NCI-H226 (cell line): ENCODE measurements around the gene PRSS8.

ENCODE experiments used
- DNase-seq: peaks from one replicate; pipeline ENCODE4 v3.0.0-alpha.2; 2015

The PRSS8 gene

DNA sequence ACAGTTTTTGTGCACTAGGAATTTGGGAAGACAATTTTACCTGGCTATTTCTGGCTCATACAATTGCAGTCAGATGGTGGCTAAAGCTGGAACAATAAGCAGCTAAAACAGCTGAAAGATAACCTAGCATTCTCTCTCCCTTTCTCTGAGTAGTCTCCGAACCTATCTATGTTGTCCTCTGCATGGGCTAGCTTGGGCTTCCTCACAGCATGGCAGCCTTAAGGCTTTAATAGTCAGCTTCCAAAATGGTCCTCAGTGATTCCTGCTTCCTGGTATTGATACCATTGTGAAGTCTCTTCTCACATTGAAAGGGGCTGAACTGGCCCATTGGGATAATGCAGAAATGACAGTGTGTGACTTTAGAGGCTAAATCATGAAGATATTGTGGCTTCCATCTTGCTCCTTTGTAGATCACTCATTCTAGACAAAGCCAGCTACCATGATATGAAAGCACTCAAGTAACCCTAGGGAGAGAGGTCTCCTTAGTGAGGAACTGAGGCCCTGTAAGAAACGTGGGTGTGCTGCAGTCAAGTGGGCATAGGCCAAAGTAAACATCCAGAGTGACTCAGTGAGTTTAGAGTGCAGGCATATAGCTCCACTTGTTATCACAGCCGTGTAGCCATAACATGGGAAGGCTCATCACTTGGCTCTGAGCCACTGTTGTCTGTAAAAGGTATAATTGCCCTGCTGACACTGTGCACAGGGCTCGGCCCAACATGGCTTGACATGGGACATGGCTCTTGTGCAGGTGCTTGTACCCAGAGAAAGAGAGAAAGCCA lies 35.5 kb downstream of the PRSS8 start:
- DNase-seq, result peak; percentile 16

GRCh38 chr16:31094424-31095120 lies 41.0 kb downstream of the PRSS8 start, which contains the start of gene VKORC1:
Gene VKORC1, minus strand, starts transcription at chr16:31094797. Its CDS starts 68 bp downstream, at chr16:31094729.
- peak; percentile 100 for DNase-seq

GRCh38 chr16:31094088-31094423 lies 41.5 kb downstream of the PRSS8 start:
- DNase-seq, result no peak

DNA sequence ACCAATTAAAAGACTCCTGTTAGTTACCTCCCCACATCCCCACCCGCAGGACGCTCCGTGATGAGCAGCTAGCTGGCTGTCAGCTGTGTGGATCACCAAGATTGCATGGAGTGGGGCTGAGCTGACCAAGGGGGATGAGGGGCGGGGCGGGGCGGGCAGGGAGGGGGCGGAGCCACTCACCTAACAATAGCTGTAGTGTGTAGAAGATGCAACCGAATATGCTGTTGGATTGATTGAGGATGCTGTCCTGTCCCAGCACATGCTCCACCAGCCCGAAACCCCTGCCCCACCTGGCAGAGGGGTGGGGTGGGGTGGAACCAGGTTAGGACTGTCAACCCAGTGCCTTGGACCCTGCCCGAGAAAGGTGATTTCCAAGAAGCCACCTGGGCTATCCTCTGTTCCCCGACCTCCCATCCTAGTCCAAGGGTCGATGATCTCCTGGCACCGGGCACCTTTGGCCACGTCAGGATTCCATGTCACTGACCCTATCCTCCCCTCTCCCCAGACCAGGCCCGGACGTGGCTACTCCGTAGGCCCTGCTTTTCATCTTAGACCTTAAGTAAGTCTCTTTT lies 42.3 kb downstream of the PRSS8 start:
- DNase-seq, result peak; percentile 47

DNA sequence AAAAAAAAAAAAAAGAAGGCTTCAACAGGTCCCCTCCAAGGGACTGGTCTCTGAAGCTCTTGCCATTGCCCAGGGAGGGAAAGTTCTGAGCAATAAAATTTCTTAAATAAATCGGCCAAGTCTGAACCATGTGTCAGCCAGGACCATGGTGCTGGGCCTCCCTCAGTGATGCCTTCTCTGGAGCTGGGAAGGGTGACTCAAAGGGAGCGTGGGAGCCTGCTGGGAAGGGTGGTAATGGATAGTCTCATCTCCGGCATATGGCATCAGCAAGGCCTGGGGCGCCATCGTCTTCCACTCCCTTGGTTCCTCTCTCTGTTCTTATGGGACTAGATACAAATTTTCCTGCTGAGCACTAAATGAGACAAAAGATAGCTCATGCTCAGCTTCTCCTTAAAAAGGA lies 43.2 kb downstream of the PRSS8 start:
- DNase-seq, result no peak

DNA sequence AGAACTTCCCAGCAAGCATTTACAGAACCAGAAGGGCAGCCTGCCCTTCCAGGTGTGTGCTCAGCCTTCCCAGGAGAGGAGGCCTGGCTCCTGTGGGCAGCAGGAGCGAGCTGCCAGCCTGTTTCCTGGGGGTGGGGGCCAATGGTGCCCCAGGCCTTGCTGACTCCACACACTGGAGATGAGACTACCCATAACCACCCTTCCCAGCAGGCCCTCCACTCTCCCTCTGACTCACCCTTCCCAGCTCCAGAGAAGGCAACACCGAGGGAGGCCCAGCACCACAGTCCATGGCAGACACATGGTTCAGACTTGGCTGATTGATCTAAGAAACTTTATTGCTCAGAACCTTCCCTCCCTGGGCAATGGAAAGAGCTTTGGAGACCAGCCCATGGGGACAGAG lies 45.0 kb downstream of the PRSS8 start:
- DNase-seq, result peak; percentile 65

DNA sequence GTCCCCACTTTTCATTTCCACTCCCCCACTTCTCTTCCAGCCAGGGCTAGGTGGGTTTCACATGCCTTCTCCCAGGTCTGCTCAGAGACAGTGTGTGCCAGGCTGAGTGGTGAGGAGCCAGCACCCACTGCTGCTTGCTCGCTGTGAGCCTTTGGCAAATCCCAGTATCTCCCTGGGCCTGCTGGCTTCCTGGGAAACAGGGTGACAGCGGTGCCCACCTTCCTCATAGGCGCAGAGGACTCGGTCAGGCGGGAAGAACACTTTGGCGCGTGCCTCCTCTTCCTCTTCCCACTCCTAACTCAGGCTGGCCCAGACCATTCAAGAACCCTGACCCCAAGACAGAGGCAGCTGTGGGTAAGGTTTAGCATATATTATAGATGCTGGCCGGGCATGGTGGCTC lies 46.3 kb downstream of the PRSS8 start:
- no peak for DNase-seq

- DNase-seq, result no peak
These were observed 46.9 kb downstream of the PRSS8 start, which contains the start of gene PRSS53 for GRCh38 chr16:31088459-31089183. Gene PRSS53, minus strand, starts transcription at chr16:31088943. Its CDS starts 134 bp downstream, at chr16:31088809.

DNA sequence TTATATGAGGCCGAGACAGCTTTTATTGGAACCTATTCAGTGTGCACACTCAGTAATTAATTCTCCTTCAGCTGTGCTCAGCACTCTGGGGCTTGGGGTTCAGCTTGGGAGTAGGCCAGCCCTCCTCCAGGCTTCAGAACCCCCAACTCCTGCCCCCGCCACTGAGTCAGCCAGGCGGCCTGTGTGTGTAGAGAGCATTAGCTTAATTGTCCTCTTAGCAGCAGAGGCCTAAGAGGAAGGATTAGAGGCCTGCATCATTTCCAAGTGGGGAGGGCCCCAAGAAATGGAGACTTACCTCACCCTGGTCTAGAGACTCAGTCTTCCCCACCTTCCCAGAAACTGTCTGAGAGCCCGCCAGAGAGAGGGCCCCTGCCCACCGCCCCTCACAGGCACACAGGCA lies 47.6 kb downstream of the PRSS8 start:
- no peak for DNase-seq

DNA sequence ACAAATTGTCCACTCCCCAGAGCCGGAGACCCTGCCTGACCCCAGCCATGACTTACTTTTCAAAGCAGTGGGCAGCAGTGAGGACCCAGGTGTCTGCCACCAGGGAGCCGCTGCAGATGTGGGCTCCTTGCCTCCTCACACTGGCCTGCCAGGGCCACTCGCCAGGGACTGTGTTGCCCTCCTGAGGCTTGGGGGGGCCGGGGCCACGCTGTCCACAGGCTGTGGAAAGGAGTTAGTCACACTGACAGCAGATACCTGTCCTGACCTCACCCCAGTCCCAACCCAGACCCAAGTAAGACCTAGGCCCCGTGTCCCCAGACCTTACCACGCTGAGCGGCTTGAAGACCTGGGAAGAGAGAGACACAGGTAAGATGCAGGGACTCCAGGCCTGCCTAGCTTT lies 48.0 kb downstream of the PRSS8 start:
- no peak for DNase-seq

GRCh38 chr16:31086629-31086906 lies 49.0 kb downstream of the PRSS8 start:
- DNase-seq, result no peak

- no peak for DNase-seq
These were observed 49.5 kb downstream of the PRSS8 start for GRCh38 chr16:31085873-31086628.

DNA sequence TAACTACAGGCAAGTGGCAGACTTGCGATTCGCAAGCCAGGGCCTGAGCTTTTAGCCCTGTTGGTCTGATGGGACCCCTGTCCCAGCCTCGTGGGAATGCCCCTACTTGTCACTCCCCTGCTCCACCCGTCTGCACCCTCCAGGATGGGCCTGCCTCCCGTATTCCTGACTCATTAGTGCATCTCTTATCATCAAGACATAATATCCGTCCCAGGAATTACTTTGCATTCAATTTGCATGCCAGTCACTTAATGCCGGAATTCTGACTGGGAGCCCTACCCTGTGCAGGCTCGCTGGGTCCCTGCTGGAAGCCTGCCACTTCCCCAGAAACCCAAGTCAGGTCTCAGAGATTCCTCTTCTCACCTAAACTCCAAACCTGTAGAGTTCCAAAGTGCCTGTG lies 50.1 kb downstream of the PRSS8 start:
- DNase-seq, result no peak

DNA sequence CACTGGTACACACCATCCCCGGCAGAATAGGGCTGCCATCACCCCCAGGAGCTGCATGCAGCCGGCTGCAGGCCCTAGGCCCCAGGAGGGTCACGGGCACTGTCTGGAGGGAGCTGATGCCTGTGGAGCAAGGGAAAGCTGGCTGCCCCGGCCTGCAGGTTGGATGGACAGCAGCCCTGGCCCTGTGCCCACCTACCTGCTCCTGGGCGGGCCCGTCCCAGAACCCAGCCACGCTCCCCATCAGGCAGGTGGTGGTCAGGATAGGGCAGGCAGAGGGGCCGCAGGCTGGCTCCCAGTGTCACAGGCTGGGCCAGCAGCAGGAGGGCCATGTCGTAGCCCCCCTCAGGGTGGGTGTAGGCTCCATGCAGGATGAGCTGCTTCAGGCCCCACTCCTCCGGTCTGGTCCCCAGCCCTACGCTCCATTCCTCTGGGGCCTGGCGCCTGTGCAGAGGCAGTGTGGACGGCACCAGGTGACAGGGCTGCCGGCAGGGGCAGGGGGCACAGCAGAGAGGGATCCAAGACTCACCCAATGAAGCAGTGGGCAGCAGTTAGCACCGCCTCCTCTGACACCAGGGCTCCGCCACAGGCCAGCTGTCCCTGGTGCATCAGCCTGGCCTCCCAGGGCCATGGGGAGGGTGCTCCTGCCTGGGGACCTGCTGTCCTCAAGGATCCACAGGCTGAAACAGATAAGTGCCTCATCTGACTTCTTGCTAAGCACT lies 50.8 kb downstream of the PRSS8 start:
- DNase-seq, result no peak

DNA sequence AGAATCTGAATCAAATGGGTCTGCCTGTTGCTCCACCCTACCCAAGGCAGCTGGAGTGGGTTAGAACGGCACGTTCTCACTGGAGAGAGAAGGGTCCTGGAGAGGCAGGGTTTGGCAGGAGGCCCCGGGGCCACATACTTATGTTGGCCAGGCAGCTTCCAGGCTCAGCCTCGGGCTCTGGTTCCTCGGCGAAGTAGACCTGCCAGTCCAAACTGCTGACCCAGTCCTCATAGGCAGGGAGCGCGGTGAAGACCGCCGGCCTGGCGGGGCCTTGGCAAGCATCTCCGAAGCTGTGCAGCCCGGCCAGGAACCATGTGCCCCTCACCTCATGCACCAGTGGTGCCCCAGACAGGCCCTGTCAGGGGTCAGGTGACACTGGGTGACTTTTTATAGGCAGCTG lies 51.5 kb downstream of the PRSS8 start:
- DNase-seq, result no peak

DNA sequence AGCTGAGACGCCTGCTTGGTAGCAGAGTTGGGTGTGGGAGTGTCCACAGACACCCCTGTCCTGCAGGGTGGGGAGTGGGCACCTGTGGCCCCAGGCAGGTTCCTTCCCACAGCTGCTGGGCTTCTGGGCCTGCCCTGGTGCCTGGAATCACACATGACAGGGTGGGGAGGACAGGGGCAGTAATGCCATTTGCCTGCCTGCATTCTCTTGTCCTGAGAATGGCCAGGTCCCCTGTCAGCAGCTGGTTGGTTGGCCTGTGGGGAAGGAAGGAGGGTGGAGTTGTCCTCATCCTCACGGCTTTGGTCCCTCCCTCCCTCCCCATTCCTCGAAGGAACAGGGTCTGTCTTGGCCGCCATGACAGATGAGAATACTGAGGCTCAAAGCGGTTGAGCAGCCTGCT lies 52.0 kb downstream of the PRSS8 start:
- DNase-seq, result no peak

DNA sequence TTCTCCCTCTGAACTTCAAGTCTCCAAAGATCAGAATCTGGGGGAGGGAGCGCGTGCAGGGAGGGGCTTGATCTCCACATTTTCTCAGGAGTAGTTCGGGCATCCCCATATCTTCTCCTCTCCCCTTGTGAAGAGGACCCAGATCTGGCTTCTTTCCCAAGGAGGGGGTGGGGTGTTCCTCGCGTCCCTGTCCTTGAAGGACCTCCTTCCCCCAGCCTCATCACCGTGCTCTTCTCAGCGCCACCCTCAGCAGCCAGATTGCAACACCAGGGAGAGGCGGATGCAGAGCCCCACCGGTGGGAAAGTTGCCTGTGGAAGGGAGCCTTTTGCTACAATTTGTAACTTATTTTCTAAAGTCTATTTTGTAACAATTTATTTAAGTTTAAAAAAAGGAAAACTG lies 52.4 kb downstream of the PRSS8 start:
- DNase-seq, result no peak

GRCh38 chr16:31082368-31083045 lies 53.0 kb downstream of the PRSS8 start:
- no peak for DNase-seq
